AG08396 (cell line): ENCODE measurements around the gene TRIM15.
"Not testable (repeated sequence)": the region's sequence is repeated elsewhere in the genome, so short reads cannot be mapped to it uniquely, and the experiment has no call there.

Experiments used
- DNase-seq: peaks from one replicate; pipeline ENCODE4 v3.0.0; 2012; ENCODE audit warnings: low spot score, mixed read lengths

TRIM15 gene

GRCh38 chr6:30162265-30163089, 869 bp upstream of the TRIM15 start:
- no peak for DNase-seq

DNA sequence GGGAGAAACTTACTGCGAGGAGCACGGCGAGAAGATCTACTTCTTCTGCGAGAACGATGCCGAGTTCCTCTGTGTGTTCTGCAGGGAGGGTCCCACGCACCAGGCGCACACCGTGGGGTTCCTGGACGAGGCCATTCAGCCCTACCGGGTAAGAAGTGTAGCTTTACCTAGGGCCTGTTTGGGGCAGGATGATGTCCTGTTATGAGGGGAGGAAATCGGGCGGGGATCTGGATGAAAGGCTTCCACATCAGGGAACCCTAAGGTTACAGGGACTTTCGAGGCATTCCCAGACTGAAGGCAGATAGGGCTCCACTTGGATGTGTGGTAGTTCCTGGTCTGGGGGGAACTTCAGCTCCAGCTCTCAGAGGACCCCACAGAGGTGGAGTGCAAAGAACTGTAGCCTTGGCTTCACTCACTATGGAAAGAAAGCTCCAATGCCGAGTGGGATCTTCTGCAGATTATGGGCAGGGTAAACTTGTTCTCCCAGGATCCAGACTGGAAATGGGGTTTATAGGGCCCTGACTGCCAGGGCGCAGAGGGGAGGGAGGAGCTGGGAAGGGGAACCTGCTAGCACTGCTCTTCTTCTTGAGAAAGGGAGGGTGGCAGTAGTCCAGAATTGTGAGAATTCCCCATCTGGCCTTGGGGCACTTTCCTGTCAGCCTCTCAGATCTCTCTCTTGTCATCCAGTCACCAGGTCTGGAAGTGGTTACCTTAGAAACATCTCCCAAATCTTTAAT, 740 bp downstream of the TRIM15 start:
- DNase-seq, result no peak

DNA sequence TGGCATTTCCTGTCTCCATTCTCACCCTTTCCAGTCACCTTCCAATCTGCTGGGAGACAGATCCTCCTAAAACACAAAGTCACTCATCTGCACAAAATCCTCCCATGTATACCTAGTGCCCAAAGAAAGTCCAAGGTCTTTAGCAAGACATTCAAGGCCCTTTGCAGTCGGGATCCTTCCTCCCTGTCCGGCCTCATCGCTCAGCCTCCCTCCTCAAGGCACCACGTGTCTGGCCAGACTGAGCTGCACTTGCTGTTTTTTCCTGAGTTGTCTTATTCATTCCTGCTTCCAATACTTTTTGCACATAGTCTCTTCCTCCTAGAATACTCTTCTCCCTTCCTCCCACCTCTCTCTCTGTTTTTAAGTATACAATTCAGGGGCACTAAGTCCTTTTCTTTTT, 1.4 kb downstream of the TRIM15 start:
- no peak for DNase-seq

- DNase-seq, result not testable (repeated sequence)
Measured at GRCh38 chr6:30165238-30165637, 1.9 kb downstream of the TRIM15 start.

DNA sequence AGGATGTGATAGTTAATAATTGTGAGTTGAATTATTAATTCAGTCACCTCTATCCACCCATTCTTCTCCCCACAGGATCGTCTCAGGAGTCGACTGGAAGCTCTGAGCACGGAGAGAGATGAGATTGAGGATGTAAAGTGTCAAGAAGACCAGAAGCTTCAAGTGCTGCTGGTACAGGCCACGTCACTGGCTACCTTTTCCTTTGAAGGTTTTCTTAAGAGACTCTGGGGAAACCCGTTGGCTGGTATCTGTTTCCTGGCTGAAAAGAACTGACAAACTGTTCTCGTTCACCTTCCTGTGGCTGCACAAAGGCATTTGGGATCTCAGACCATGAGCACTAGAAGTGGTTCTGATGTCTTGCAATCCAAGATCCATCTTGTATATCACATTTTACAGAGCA, 3.8 kb downstream of the TRIM15 start:
- no peak for DNase-seq

DNA sequence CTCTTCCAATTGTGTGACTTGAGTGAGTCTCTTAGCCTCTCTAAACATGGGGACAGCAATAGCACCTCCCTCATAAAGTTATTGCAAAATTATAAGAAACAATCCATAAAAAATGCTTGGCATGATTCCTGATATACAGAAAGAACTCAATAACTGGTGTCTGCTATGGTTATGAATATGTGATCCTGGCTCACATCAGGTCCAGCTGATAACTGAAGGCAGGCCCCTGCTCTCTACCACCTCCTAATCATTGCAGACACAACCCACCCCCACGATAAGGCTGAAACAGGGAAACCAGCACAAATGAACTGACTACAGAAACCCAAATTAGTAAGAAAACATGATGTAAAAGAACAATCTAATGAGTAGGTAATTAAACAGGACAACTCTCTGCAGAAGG, 5.4 kb downstream of the TRIM15 start:
- DNase-seq, result no peak

DNA sequence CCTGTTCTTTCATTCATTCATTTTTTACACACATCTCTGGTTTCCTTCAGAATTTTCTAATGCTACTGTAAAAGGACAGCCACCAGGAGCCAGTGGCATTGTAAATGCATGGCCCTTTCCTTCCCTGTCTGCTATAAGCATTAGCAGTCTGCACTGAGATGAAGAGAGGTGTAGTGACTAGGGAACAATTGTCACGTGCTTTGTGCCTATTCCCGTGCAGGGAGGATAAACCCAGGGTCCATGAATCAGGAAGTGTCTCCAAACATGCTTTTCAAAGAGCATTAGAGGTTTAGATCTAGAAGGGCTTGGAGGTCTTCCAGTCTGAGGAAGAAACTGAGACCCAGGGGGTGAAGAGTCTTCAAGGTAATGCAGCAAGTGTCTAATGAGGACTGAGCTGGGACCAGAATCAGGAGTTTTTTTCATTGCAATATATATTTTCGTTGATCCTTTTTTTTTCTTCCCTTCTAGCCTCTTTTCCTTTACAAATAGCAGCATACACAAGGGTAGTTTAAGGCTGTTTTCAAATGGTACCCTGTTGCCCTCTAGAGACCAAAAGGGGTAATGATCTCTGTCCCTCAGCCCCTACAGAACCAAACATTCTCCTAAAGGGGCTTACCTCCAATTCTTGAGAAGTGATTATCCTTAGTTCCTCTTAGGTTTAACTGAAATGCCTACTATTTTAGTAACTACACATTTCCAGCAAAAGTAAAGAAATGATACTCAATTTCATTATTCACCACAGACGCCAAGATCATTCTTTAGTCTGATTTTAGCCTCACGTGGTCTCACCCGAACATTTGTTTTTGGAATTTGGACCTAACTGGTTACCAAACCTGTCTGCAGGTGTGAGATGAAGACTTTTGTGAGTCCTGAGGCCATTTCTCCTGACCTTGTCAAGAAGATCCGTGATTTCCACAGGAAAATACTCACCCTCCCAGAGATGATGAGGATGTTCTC, 6.6 kb downstream of the TRIM15 start:
- DNase-seq, result peak; percentile 64

- no peak for DNase-seq
Measured at GRCh38 chr6:30171677-30172471, 8.5 kb downstream of the TRIM15 start.

DNA sequence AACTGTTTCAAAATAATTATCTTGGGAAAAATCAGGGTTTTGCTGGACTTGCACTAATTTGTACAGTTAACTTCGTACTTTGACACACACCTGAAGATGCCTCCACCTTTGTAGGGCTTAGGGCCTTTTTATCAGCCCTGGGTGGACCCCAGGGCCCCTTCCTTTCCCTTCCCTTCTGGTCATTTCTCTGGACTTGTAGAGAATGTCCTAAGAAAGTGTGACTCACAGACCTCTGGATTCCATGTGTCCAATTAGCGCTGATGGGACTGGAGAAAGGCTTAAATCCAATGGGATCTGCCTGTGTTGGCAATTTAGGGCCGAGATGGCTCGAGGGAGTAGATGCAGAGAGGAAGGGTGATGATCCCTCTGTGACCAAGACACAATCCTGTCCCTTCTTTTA, 9.3 kb downstream of the TRIM15 start:
- DNase-seq, result no peak

- DNase-seq, result no peak
Measured at GRCh38 chr6:30175765-30176164, 12.4 kb downstream of the TRIM15 start.

DNA sequence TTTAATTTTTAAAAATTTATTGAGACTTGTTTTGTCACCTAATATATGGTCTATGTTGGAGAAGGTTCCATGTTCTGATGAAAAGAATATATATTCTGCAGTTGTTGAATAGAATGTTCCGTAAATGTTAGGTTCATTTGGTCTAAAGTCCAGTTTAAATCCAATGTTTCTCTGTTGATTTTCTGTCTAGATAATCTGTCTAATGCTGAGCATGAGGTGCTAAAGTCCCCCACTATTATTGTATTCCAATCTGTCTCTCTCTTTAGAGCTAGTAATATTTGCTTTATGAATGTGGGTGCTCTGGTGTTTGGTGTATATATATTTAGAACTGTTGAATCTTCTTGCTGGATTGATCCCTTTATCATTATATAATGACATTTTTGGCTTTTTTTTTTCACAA, 15.5 kb downstream of the TRIM15 start:
- no peak for DNase-seq

DNA sequence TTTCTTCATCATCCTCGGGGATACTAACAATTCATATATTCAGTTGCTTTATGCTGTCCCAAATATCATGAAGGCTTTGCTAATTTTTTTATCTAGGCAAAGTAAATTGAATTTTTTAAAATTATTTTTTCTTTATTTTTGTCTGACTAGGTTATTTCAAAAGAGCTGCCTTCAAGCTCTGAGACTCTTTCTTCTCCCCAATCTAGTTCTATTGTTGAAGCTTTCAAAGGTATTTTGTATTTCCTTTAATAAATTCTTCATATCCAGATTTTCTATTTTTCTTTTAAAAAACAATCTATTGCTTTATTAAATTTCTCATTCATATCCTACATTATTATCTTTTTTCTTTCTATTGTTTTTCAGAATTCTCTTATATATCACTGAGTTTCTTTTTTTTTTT, 16.8 kb downstream of the TRIM15 start:
- no peak for DNase-seq

- DNase-seq, result no peak
Measured at GRCh38 chr6:30184417-30185031, 21.2 kb downstream of the TRIM15 start.

- DNase-seq, result no peak
Measured at GRCh38 chr6:30185846-30186484, 22.6 kb downstream of the TRIM15 start.

- DNase-seq, result no peak
Measured at GRCh38 chr6:30188541-30188940, 25.2 kb downstream of the TRIM15 start.

DNA sequence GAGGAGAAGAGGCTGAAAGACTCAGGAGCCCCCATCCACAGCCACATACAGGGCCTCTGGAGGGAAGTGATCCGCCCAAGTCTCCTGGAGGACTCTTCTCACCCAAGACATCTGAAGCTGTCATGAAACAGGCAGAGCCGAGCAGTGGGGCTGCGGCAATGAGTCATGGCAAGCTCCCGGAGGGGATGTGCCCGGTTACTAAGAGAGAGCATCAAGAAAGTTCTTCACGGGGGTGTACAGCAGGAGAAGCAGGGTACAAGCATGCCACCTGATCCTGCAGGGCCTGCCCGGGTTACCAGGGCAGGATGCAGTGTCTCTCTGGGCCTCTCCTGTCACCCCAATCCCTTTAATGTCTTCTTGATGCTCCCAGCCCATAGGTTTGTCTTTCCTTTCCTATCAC, 28.7 kb downstream of the TRIM15 start:
- DNase-seq, result no peak

GRCh38 chr6:30194797-30195690, 31.7 kb downstream of the TRIM15 start:
- no peak for DNase-seq

DNA sequence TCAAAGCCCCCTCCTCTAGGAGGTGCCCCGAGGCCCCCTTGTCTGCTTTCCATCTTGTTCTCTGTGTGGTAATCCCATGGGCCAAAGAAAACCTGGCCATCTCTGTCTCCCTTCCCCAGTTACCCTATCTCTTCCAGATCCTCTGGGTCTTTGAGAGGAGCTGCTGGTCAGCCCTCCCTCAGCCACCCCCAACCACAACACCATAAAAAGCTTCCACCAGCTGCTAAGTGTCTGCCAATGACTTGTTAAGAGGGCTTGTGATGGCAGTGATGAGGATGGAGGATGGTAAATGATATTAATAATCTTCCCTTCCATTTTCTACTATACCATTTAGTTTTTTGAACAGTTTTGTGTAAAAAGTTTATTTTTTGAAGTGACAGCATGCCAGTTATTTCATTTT, 32.6 kb downstream of the TRIM15 start:
- no peak for DNase-seq

GRCh38 chr6:30196376-30196775, 33.0 kb downstream of the TRIM15 start:
- no peak for DNase-seq
